Heart left ventricle (tissue), 13 donors: Measurements from ENCODE around the gene MRPL55.

Source experiments
- POLR2A ChIP-seq, 2 donors: fragments of 450-650 bp; IDR thresholded peaks; one replicate each; pipeline ENCODE4 v1.6.1; 2017; ENCODE audit warnings: antibody characterized with exemption in 2 of 2, mild to moderate bottlenecking in 2 of 2, moderate library complexity in 2 of 2
- TF ChIP-seq, protein P1 (sequence below), 12 donors: fragments of 200-600 bp; sonication (generic) in 4 of 12; IDR thresholded peaks; one replicate each; pipeline versions ENCODE4 v1.5.0 to v1.8.0; 2018 to 2022; ENCODE audit warnings: antibody characterized with exemption in 12 of 12, mild to moderate bottlenecking in 5 of 12
- donor health status: ischemic (EF 13 %, LVEDD 7.1; RV severe dilation, severe dysfunction).
- donor health status: DM: no; HTN: yes; CAD: no.
- donor health status: DM: no; HTN: no; CAD: no.
- donor health status: ischemic (EF 25% LVEDD 6.9; RV normal size, moderate dysfunction).
- donor health status: ischemic (EF 25% LVEDD 5.7; RV mildly dilated, moderate dysfunction).
- donor health status: ischemic (EF 35%, LVEDD 5.7; RV mildly dilated, moderate dysfunction).
- donor health status: nonischemic (EF 11% LVEDD 7.7; RV severe dilation, severe dysfunction).
- donor health status: DM: yes; HTN: yes; CAD: no.
- donor health status: PGD.
- donor health status: ischemic (EF 29% LVEDD 5.4; RV normal size, mild dysfunction).
- donor health status: nonischemic (EF 23%, LVEDD 6.1; RV moderate dilation, normal function).

DNA sequence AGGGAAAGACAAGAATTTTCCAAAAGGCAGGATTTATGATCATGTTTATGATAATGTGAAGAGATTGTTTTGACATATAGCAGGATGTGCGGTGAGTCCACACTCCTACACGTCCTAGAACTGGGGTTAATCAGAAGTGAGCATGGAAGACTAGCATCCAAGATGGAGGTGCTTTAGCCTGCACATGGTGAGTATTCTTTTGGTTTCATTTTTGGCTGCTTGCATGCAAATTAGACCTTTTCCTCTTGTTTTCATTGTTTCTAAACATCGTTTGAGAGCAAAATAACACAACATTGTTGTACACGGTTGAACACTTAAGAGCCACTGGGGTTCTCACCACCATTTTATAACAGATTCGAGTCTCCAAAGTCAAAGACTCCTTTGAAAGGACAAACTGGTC, 16.1 kb upstream of the MRPL55 start:
- TF ChIP-seq, protein P1, sequence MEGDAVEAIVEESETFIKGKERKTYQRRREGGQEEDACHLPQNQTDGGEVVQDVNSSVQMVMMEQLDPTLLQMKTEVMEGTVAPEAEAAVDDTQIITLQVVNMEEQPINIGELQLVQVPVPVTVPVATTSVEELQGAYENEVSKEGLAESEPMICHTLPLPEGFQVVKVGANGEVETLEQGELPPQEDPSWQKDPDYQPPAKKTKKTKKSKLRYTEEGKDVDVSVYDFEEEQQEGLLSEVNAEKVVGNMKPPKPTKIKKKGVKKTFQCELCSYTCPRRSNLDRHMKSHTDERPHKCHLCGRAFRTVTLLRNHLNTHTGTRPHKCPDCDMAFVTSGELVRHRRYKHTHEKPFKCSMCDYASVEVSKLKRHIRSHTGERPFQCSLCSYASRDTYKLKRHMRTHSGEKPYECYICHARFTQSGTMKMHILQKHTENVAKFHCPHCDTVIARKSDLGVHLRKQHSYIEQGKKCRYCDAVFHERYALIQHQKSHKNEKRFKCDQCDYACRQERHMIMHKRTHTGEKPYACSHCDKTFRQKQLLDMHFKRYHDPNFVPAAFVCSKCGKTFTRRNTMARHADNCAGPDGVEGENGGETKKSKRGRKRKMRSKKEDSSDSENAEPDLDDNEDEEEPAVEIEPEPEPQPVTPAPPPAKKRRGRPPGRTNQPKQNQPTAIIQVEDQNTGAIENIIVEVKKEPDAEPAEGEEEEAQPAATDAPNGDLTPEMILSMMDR (IDR thresholded peaks at IDR 0.05): no peak
- no peak for TF ChIP-seq POLR2A (IDR thresholded peaks at IDR 0.05)
